ENCODE results near the gene EGR4. TPM values are rescaled to one million over a fixed set of nuclear protein-coding genes. Genes with fewer than 3 reads are reported as not detected.
A peak's percentile ranks its signal among the peaks of the same experiment; 100 is the strongest.

Gene EGR4
- total RNA-seq, 1 experiment from 2014 or later, result not detected

GRCh38 chr2:73267008-73267407 is 26.3 kb downstream of the EGR4 start:
- DNase-seq (no peak), ATAC-seq (no peak)
- 0 out of 2 replicates have a peak, but pooled peaks cover 4% of the 10 kb centered on the region for H3K4me1 ChIP-seq (ENCODE audit: insufficient read depth, low read length)
- TF ChIP-seq EZH2 (IDR thresholded peaks at IDR 0.05; ENCODE audit: low read length, unreplicated experiment) (no peak), EZH2phosphoT487 (IDR thresholded peaks at IDR 0.05; ENCODE audit: borderline replicate concordance, low read length) (no peak), CTCF (conservative IDR thresholded peaks at IDR 0.05; ENCODE audit: low read depth, low read length) (no peak)
- H3K4me3 ChIP-seq (ENCODE audit: low read length), result no peak overlapping the region
- POLR2A ChIA-PET (ENCODE audit: unreplicated experiment), result no interaction called here
- H3K9me3 ChIP-seq (ENCODE audit: low read length), result no peaks in the 10 kb centered on the region
- H3K9me2 ChIP-seq (replicated peaks; ENCODE audit: low read length), result no peaks in the 10 kb centered on the region
- BruUV-seq (replicated peaks), result no TSS peak
- CTCF ChIA-PET, result no interaction called here
- H4K20me1 ChIP-seq (ENCODE audit: low read length), result no peaks in the 10 kb centered on the region; the same call in 1 of the 2 replicates
- H3K27ac ChIP-seq (ENCODE audit: low read length), result no peak overlapping the region
- H3K36me3 ChIP-seq (ENCODE audit: low read depth, low read length), result no peaks in the 10 kb centered on the region
- H3K9ac ChIP-seq (ENCODE audit: low read length), result no peak overlapping the region
- no peaks in the 10 kb centered on the region for H3K27me3 ChIP-seq (ENCODE audit: low read length)
- peak overlapping the region; percentile 38; the same call in 1 of the 2 replicates for H3K4me2 ChIP-seq (ENCODE audit: low read length)
- no peaks in the 10 kb centered on the region for H3F3A ChIP-seq (ENCODE audit: low read length, unreplicated experiment)
- intact Hi-C loops (cut with micrococcal nuclease), result no loop called here
- H2AFZ ChIP-seq (ENCODE audit: low read length), result no peak overlapping the region
- H3K79me2 ChIP-seq (ENCODE audit: low read length), result 0 out of 2 replicates have a peak, but pooled peaks cover 4% of the 10 kb centered on the region

- H3K4me3 ChIP-seq (ENCODE audit: low read length), result no peak overlapping the region
- no peaks in the 10 kb centered on the region for H3K27me3 ChIP-seq (ENCODE audit: low read length)
- no peak overlapping the region for H3K27ac ChIP-seq (ENCODE audit: low read length)
- H3K9me3 ChIP-seq (ENCODE audit: low read length), result no peaks in the 10 kb centered on the region
- no peaks in the 10 kb centered on the region for H3K9me2 ChIP-seq (replicated peaks; ENCODE audit: low read length)
- no peaks in the 10 kb centered on the region; the same call in 1 of the 2 replicates for H4K20me1 ChIP-seq (ENCODE audit: low read length)
- TF ChIP-seq EZH2phosphoT487 (IDR thresholded peaks at IDR 0.05; ENCODE audit: borderline replicate concordance, low read length), result no peak
- no peak for TF ChIP-seq CTCF (conservative IDR thresholded peaks at IDR 0.05; ENCODE audit: low read depth, low read length)
- no peak for TF ChIP-seq EZH2 (IDR thresholded peaks at IDR 0.05; ENCODE audit: low read length, unreplicated experiment)
- ChIA-PET CTCF (no interaction called here), POLR2A (ENCODE audit: unreplicated experiment) (no interaction called here)
- H3F3A ChIP-seq (ENCODE audit: low read length, unreplicated experiment), result no peaks in the 10 kb centered on the region
- no peak overlapping the region for H3K4me2 ChIP-seq (ENCODE audit: low read length)
- no peak for ATAC-seq
- intact Hi-C loops (cut with micrococcal nuclease), result no loop called here
- no peak overlapping the region for H3K9ac ChIP-seq (ENCODE audit: low read length)
- 0 out of 2 replicates have a peak, but pooled peaks cover 4% of the 10 kb centered on the region for H3K4me1 ChIP-seq (ENCODE audit: insufficient read depth, low read length)
- BruUV-seq (replicated peaks), result no TSS peak
- no peaks in the 10 kb centered on the region for H3K36me3 ChIP-seq (ENCODE audit: low read depth, low read length)
- no peak overlapping the region for H2AFZ ChIP-seq (ENCODE audit: low read length)
- DNase-seq, result no peak
- H3K79me2 ChIP-seq (ENCODE audit: low read length), result 0 out of 2 replicates have a peak, but pooled peaks cover 4% of the 10 kb centered on the region
Observed at GRCh38 chr2:73266061-73266901, 27.1 kb downstream of the EGR4 start.
